SU-DHL-6 (cell line): ENCODE measurements around the gene HTR3B.

Source experiments
- CTCF ChIP-seq: fragments of 200-600 bp; sonication (generic); IDR thresholded peaks from one replicate; pipeline ENCODE4 v1.5.1; 2017; ENCODE audit warnings: antibody characterized with exemption, mild to moderate bottlenecking, low read length, moderate library complexity; ENCODE audit not compliant: insufficient read depth, poor library complexity, severe bottlenecking
- EZH2phosphoT487 ChIP-seq: fragments of 200-600 bp; sonication (generic), shearing (Covaris generic); conservative IDR thresholded peaks from 2 replicates; pipeline ENCODE4 v1.6.1; 2018; ENCODE audit warnings: mild to moderate bottlenecking, antibody characterized with exemption, low read length, moderate library complexity, mixed read lengths

GRCh38 chr11:113862435-113862834, 42.2 kb upstream of the HTR3B start:
- TF ChIP-seq CTCF: no peak
- TF ChIP-seq EZH2phosphoT487: no peak
